Esophagus muscularis mucosa (tissue), 4 donors: Measurements from ENCODE around the gene ZBED1. TPM values are rescaled to one million over a fixed set of nuclear protein-coding genes. Genes with fewer than 3 reads are reported as not detected.
"Not testable (repeated sequence)": the region's sequence is repeated elsewhere in the genome, so short reads cannot be mapped to it uniquely, and the experiment has no call there.

Experiments
- DNase-seq: peaks from one replicate; pipeline ENCODE4 v3.0.0-alpha.2; 2017; ENCODE audit errors: extremely low spot score
- H3K27ac ChIP-seq, 4 donors: fragments of 200-600 bp; sonication (generic); replicated peaks in 1 of 4; 1 replicate in 3 of 4; 2 replicates in 1 of 4; pipeline ENCODE4 v1.5.1; 2016 to 2019; ENCODE audit warnings: mild to moderate bottlenecking in 1 of 4
- H3K27me3 ChIP-seq, 4 donors: fragments of 200-600 bp; sonication (generic); one replicate each; pipeline versions ENCODE4 v1.5.1 to v1.6.0; 2016 to 2019
- H3K36me3 ChIP-seq, 4 donors: fragments of 200-600 bp; sonication (generic); one replicate each; pipeline ENCODE4 v1.5.1; 2016 to 2019
- H3K4me1 ChIP-seq, 4 donors: fragments of 200-600 bp; sonication (generic); one replicate each; pipeline ENCODE4 v1.5.1; 2016 to 2019
- H3K4me3 ChIP-seq, 4 donors: fragments of 200-600 bp; sonication (generic); 1 replicate in 2 of 4; 2 replicates in 2 of 4; pipeline ENCODE4 v1.5.1; 2016 to 2019; ENCODE audit warnings: mild to moderate bottlenecking in 4 of 4, moderate library complexity in 1 of 4
- H3K9me3 ChIP-seq, 4 donors: fragments of 200-600 bp; sonication (generic); 1 replicate in 3 of 4; 2 replicates in 1 of 4; pipeline ENCODE4 v1.5.1; 2016 to 2019
- EP300 ChIP-seq: sonication (generic); formaldehyde crosslinking; IDR thresholded peaks from one replicate; pipeline ENCODE4 v1.6.1; 2017; ENCODE audit warnings: antibody characterized with exemption
- POLR2A ChIP-seq: fragments of 450-650 bp; IDR thresholded peaks from one replicate; pipeline ENCODE4 v1.6.1; 2017; ENCODE audit warnings: antibody characterized with exemption, moderate library complexity, mild to moderate bottlenecking, low read depth
- POLR2AphosphoS5 ChIP-seq, 2 donors: sonication (generic); formaldehyde crosslinking; IDR thresholded peaks; one replicate each; pipeline ENCODE4 v1.6.1; 2017; ENCODE audit warnings: antibody characterized with exemption in 2 of 2
- WGBS: methylation state at CpG from one replicate; pipeline ENCODE4 v1.1.5; 2018; 5-methylcytosine and 5-hydroxymethylcytosine counted together
- intact Hi-C: fragments of 100-400 bp; cut with DNase I; formaldehyde crosslinking; loops from one replicate; pipeline ENCODE4 v1.15.1; 2023
- total RNA-seq, 4 donors: library from RNA; depleted of rRNA; stranded (reverse); fragments of >200 nt; gene quantifications; one replicate each; pipeline versions ENCODE4 v1.1.0 to v1.2.1, GENCODE V29; 2016
- TF ChIP-seq, protein P1 (sequence below), 3 experiments: fragments of 200-600 bp in 2 of 3; fragments of 450-650 bp in 1 of 3; sonication (generic) in 2 of 3; IDR thresholded peaks; one replicate each; pipeline ENCODE4 v1.5.1; 2017 to 2019; ENCODE audit warnings: antibody characterized with exemption in 3 of 3, mild to moderate bottlenecking in 2 of 3, moderate library complexity in 1 of 3

The ZBED1 gene
- total RNA-seq, 4 donors from 2014 or later: 32.8 to 44.8 (median 39.5) TPM

DNA sequence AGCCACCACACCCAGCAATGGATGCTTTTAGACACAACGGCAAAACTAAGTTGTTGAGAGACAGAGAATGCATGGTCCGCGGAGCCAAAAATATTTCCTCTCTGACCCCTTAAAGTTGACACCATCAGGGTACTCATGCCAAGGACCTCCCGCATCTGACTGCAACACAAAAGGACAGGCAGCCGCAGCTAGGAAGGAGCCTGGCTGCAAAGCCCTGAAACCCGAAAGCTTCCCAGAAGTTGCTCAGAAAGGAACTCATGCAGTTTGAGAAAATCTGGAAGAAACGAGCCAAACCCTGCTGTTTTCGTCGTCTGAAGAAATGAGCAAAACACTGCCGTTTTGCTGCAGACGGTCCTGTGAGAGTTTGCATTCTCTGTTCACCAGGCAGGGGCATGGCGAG lies 16.5 kb downstream of the ZBED1 start:
- no peak for TF ChIP-seq POLR2A
- TF ChIP-seq, protein P1, sequence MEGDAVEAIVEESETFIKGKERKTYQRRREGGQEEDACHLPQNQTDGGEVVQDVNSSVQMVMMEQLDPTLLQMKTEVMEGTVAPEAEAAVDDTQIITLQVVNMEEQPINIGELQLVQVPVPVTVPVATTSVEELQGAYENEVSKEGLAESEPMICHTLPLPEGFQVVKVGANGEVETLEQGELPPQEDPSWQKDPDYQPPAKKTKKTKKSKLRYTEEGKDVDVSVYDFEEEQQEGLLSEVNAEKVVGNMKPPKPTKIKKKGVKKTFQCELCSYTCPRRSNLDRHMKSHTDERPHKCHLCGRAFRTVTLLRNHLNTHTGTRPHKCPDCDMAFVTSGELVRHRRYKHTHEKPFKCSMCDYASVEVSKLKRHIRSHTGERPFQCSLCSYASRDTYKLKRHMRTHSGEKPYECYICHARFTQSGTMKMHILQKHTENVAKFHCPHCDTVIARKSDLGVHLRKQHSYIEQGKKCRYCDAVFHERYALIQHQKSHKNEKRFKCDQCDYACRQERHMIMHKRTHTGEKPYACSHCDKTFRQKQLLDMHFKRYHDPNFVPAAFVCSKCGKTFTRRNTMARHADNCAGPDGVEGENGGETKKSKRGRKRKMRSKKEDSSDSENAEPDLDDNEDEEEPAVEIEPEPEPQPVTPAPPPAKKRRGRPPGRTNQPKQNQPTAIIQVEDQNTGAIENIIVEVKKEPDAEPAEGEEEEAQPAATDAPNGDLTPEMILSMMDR (IDR thresholded peaks at IDR 0.05): no peak
- TF ChIP-seq EP300: no peak
- peaks cover 19 to 32% (median 27%) of the 10 kb centered on the region in 4 donors for H3K36me3 ChIP-seq
- H3K9me3 ChIP-seq: no peaks in the 10 kb centered on the region
- peak overlapping the region; percentile 34 to 41 (median 36) for H3K4me3 ChIP-seq
- intact Hi-C loops: no loop called here
- H3K27me3 ChIP-seq: no peaks in the 10 kb centered on the region
- peaks cover 0 to 36% (median 33%) of the 10 kb centered on the region in 4 donors for H3K4me1 ChIP-seq
- DNase-seq: no peak
- H3K27ac ChIP-seq: peak overlapping the region; percentile 67 to 86 (median 76)
- 26% methylated on average over 11 of the region's 12 CpGs for WGBS

DNA sequence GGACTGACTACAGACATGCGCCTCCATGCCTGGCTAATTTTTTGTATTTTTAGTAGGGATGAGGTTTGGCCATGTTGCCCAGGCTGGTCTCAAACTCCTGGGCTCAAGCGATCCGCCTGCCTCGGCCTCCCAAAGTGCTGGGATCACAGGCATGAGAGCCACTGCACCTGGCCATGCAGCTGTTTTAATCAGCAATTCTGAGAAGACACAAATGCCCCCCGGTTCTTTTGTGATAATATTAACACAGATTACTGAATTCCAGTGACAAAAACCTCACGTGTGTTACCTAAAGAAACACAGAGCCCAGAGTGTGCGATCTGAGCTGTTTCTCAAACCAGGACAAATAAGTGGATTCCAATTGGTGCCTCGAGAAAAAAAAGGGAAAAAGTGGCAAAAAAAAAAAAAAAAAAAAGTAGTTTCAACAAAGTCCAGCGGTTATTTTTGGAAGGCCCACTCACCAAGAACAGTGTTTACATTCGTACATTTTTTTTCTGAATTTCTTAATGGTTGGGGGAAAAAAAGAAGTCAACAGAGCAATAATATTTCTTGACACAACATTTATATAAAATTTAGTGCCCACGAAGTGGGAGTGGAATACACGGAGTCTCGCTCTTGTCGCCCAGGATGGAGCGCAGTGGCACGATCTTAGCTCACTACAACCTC lies 17.2 kb downstream of the ZBED1 start:
- H3K27ac ChIP-seq: peak overlapping the region; percentile 67 to 86 (median 76)
- intact Hi-C loops: no loop called here
- H3K9me3 ChIP-seq: no peaks in the 10 kb centered on the region
- no peak for DNase-seq
- WGBS: 78% methylated on average over 16 of the region's 16 CpGs
- TF ChIP-seq EP300 (no peak), POLR2A (no peak), POLR2AphosphoS5 (IDR thresholded peaks at IDR 0.05) (no peak)
- TF ChIP-seq, protein P1 (IDR thresholded peaks at IDR 0.05): no peak
- H3K4me3 ChIP-seq: no peak overlapping the region
- H3K36me3 ChIP-seq: peaks cover 12 to 24% (median 20%) of the 10 kb centered on the region in 4 donors
- H3K27me3 ChIP-seq: no peaks in the 10 kb centered on the region
- peaks cover 0 to 36% (median 33%) of the 10 kb centered on the region in 4 donors for H3K4me1 ChIP-seq

DNA sequence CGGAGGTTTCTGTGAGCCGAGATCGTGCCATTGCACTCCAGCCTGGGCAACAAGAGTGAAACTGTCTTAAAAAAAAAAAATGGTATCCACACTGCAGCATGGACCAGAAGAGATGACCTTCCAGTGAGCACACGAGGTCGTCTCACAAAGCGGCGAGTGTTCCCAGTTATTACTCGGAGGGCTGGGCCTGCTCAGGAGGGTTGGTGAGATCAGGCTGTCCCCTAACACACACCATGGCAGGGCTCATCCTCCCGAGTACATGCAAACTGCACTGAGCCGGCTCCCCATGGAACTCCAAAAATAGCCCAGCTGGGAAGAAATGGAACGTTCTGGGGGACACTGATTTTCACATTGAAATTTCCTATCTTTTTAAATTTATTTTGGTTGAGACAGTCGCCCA lies 19.2 kb downstream of the ZBED1 start:
- WGBS: 91% methylated on average over 11 of the region's 12 CpGs
- intact Hi-C loops, H3K9me3 ChIP-seq, DNase-seq, H3K27ac ChIP-seq, H3K4me3 ChIP-seq, H3K27me3 ChIP-seq, H3K36me3 ChIP-seq: not testable (repeated sequence)
- peaks cover 0 to 36% (median 33%) of the 10 kb centered on the region in 4 donors for H3K4me1 ChIP-seq

DNA sequence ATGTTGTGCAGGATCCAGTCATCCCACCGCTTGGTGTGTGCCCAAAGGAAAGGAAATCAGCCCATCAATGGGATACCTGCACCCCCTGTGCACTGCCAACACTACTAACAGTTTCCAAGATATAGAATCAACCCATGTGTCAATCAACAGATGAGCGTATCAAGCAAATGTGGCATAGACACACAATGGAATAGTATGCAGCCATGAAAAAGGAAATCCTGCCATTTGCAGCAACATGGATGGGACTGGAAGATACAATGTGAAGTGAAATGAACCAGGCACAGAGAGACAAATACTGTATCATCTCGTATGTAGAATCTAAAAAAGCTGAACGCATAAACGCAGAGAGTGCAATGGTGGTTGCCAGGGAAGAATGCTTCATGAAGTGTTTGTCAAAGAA lies 20.8 kb downstream of the ZBED1 start:
- 92% methylated on average over 5 of the region's 5 CpGs for WGBS
- H3K27ac ChIP-seq, H3K9me3 ChIP-seq, DNase-seq, H3K27me3 ChIP-seq, H3K4me3 ChIP-seq, H3K36me3 ChIP-seq, intact Hi-C loops: not testable (repeated sequence)
- H3K4me1 ChIP-seq: peaks cover 0 to 22% (median 19%) of the 10 kb centered on the region in 4 donors

DNA sequence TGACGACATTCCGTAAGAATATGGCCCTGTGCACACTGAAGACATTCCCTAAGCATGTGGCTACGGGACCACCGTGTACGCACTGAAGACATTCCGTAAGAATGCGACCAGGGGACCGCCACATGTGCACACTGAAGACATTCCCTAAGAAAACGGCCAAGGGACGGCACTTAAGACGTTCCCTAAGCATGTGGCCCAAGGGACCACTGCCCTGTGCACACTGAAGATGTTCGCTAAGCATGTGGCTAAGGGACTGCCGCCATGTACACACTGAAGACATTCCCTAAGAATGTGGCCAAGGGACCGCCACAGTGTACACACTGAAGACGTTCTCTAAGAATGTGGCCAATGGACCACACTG lies 21.4 kb downstream of the ZBED1 start:
- no peaks in the 10 kb centered on the region for H3K27me3 ChIP-seq
- 90% methylated on average over 4 of the region's 15 CpGs for WGBS
- DNase-seq: no peak
- no peaks in the 10 kb centered on the region for H3K36me3 ChIP-seq
- H3K9me3 ChIP-seq: no peaks in the 10 kb centered on the region
- intact Hi-C loops: no loop called here
- no peak overlapping the region for H3K4me3 ChIP-seq
- peaks cover 0 to 16% (median 14%) of the 10 kb centered on the region in 4 donors for H3K4me1 ChIP-seq
- H3K27ac ChIP-seq: no peak overlapping the region
- no peak for TF ChIP-seq POLR2A
- TF ChIP-seq, protein P1 (IDR thresholded peaks at IDR 0.05): no peak
- no peak for TF ChIP-seq EP300
- no peak for TF ChIP-seq POLR2AphosphoS5 (IDR thresholded peaks at IDR 0.05)
